NCI-H774 (cell line): ENCODE measurements around the gene AGAP1.
"Not testable (repeated sequence)": the region's sequence is repeated elsewhere in the genome, so short reads cannot be mapped to it uniquely, and the experiment has no call there.

Experiments
- DNase-seq: peaks from one replicate; lab custom pipeline; 2025; lab: John Stamatoyannopoulos, UW

The AGAP1 gene

GRCh38 chr2:236041616-236042015, 547.8 kb downstream of the AGAP1 start:
- no peak for DNase-seq

- no peak for DNase-seq
Observed at GRCh38 chr2:236042087-236042486, 548.2 kb downstream of the AGAP1 start.

- no peak for DNase-seq
Observed at GRCh38 chr2:236044191-236044590, 550.3 kb downstream of the AGAP1 start.

- no peak for DNase-seq
Observed at GRCh38 chr2:236045251-236046235, 551.7 kb downstream of the AGAP1 start.

DNA sequence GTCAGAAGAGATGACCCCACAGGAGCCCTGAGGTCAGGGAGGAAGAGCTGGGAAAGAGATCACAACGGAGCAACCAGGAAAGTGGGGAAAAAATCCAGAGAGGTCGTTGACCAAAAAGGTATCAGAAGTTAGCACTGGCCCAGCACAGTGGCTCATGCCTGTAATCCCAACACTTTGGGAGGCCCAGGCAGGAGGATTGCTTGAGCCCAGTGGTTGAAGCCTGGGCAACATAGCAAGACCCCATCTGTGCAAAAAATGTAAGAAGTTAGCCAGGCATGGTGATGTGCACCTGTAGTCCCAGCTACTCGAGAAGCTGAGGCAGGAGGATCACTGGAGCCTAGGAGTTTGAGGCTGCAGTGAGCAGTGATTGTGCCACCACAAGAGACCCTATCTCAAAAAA, 552.9 kb downstream of the AGAP1 start:
- no peak for DNase-seq

DNA sequence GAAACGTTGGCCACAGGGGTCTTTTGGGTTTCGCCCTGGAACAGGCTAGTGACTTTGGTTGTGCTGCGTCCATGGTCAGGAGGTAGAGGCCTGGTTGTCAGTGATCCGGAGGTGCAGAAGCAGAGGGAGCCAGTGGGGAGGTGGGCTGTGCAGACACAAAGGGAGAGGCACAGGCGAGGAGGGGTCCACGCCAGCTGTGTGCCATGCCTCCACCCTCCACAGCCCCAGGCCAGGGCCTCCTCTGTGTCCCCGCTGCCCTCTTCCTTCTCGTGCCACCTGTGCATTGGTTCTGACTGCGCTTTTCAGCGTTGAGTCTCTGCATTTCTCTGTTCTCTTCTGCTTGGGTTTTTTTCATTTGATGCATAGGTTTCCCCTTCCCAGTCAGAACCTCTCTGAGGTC, 553.3 kb downstream of the AGAP1 start:
- DNase-seq = no peak

GRCh38 chr2:236047886-236048540, 554.2 kb downstream of the AGAP1 start:
- DNase-seq = no peak

DNA sequence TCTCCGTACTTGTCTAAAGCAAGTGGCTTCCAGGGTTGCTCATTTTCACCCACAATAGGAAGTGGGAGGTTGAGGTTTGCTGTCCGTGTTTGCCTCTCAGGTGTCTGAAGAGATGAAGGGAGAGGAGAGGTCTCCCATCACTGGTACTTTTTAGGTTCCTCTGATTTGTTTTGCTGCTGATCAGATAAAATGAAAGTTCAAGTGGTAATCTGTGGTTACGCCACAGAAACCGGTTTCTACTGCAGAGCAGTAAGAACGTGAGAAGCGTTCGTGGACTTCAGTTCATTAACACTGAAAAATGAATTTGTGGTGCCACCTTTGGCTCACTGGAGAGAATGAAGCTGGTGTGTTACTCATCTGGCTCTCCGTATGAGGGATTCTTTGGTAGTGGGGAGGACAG, 556.1 kb downstream of the AGAP1 start:
- no peak for DNase-seq

DNA sequence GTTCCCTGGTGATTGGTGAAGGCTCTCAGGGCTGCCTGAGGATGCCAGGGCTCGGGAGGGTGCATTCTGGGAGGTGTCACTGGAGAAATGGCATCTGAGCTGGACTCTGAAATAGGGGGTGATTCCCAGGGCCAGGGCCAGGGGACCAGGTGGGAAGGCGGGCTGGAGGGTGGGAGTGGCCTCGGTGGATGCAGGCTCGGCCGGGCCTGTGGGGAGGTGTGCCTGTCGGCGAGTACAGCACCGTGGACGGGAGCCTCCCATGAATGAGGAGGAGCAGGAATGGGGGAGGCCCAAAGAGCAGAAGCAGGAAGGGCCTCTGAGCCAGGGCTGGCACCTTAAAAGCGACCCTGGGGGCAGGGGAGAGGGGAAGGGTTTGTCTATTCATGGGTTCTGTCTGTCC, 557.5 kb downstream of the AGAP1 start:
- DNase-seq = no peak

- DNase-seq = no peak
Observed at GRCh38 chr2:236051806-236052205, 558.0 kb downstream of the AGAP1 start.

GRCh38 chr2:236052206-236052605, 558.4 kb downstream of the AGAP1 start:
- DNase-seq = no peak

DNA sequence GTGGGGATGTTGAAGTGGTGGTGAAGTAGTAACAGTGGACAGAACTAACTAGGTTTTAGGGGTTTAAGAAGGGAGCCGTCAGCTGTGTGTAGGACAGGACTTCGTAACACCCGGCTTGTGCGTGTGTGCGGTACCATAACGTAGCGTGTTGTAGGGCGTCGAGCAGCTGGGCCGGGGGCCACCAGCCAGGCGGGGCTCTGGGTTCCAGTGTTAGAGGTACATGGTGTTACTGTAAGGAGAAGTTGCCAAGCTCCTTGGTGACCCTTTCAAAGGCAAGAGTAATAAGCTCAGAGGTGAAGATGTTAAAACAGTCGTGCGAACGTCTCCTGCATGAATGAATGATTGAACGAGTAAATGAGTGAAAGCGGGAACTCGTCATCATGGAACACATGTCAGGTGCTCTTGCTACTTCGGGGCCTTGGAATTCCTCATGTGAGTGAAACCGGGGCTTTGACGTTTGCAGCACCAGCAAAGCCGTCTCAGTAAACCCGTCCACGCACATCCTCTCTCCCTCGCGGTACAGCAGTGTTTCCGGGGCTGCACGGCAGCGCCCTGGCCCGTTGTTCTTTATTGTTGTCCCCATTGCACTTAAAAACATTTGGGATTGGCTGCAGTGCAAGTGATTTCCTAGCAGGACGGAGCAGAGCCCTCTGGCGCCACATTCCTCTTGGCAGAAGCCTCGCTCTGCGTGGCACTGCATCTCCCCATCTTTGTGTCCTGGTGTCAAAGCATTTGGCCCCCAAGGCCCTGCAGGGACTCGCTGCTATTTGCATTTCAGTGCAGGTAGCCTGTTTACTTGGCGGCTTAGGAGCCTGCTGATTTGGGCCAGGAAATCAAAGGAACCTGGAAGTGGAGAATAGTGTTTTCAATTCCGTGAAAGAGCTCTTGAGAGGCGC, 559.3 kb downstream of the AGAP1 start:
- DNase-seq = no peak

DNA sequence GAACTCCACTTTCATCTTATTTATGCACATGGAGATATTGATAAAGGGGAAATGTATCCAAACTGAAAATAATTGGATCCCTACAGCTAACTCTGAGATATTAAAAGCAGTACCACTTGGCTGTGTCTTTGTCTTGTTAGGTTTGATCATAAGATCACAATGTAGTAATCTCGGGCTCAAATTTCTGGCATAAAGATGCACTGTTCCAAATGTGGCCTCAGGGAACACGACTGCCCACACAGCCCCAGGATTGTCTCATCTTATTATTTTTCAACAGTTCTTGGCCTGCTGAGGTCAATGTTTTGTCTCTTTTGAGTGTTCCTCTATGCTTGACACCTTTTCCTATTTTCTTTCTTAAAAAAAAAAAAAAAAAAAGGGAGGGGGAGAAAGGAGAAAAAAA, 560.3 kb downstream of the AGAP1 start:
- DNase-seq = no peak

GRCh38 chr2:236054621-236055305, 560.9 kb downstream of the AGAP1 start:
- DNase-seq = no peak

- no peak for DNase-seq
Observed at GRCh38 chr2:236055471-236055870, 561.6 kb downstream of the AGAP1 start.

GRCh38 chr2:236056141-236056540, 562.3 kb downstream of the AGAP1 start:
- DNase-seq = no peak

- DNase-seq = no peak
Observed at GRCh38 chr2:236057375-236057774, 563.5 kb downstream of the AGAP1 start.

- DNase-seq = no peak
Observed at GRCh38 chr2:236061497-236061896, 567.7 kb downstream of the AGAP1 start.

DNA sequence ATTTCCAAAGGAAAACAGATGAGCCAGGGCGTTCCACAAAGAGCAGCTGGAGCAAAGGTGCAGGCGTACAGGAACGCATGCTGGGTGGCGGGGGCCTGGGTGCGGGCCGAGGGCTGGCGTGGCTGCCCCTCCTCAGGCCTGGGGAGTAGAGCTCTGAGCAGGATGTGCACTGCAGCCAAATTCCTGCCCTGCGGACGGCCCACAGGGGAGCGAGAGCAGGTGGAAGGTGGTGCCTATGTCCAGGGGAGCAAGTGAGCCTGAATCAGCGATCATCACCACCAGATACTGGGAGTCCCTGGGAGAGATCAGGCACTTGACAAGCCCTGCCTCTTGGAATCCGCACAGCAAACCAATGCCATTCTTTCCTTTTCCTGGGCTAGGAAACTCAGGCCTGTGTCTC, 568.1 kb downstream of the AGAP1 start:
- no peak for DNase-seq

DNA sequence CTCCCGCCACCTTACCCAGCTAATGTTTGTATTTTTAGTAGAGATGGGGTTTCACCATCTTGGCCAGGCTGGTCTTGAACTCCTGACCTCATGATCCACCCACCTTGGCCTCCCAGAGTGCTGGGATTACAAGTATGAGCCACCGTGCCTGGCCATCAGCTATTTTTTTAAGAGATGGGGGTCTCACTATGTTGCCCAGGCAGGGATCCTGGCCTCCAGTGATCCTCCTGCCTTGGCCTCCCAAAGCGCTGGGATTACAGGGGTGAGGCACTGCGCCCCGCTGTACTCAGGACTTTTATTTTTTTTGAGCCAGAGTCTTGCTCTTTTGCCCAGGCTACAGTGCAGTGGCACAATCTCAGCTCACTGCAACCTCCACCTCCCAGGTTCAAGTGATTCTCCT, 569.0 kb downstream of the AGAP1 start:
- DNase-seq = not testable (repeated sequence)

GRCh38 chr2:236063994-236064393, 570.2 kb downstream of the AGAP1 start:
- DNase-seq = no peak
